Hematopoietic multipotent progenitor cell treated with erythropoietin and hydrocortisone succinate and interleukin-3 and kit ligand, for 6 days (in vitro differentiated cells): ENCODE results near the gene PCBP3.
A peak's percentile ranks its signal among the peaks of the same experiment; 100 is the strongest.

Source experiments
- DNase-seq: peaks from one replicate; pipeline ENCODE4 v3.0.0-alpha.2; 2015

Gene PCBP3

GRCh38 chr21:45818276-45818903 lies 174.9 kb downstream of the PCBP3 start:
- DNase-seq: peak; percentile 47

GRCh38 chr21:45818904-45819285 lies 175.4 kb downstream of the PCBP3 start:
- DNase-seq: peak; percentile 22

- no peak for DNase-seq
These were observed 176.1 kb downstream of the PCBP3 start for GRCh38 chr21:45819478-45820170.

GRCh38 chr21:45820171-45821091 lies 176.9 kb downstream of the PCBP3 start:
- DNase-seq: peak; percentile 90

- DNase-seq: no peak
These were observed 177.9 kb downstream of the PCBP3 start for GRCh38 chr21:45821315-45821962.

- no peak for DNase-seq
These were observed 178.5 kb downstream of the PCBP3 start for GRCh38 chr21:45821998-45822397.

GRCh38 chr21:45822429-45823099 lies 179.0 kb downstream of the PCBP3 start:
- DNase-seq: no peak

- no peak for DNase-seq
These were observed 179.7 kb downstream of the PCBP3 start for GRCh38 chr21:45823100-45823681.

GRCh38 chr21:45824546-45825215 lies 181.2 kb downstream of the PCBP3 start:
- DNase-seq: no peak

GRCh38 chr21:45825219-45825618 lies 181.7 kb downstream of the PCBP3 start:
- no peak for DNase-seq

- no peak for DNase-seq
These were observed 183.3 kb downstream of the PCBP3 start for GRCh38 chr21:45826676-45827301.

- no peak for DNase-seq
These were observed 183.8 kb downstream of the PCBP3 start for GRCh38 chr21:45827302-45827692.

- DNase-seq: no peak
These were observed 184.5 kb downstream of the PCBP3 start for GRCh38 chr21:45827881-45828579.

GRCh38 chr21:45828580-45829570 lies 185.3 kb downstream of the PCBP3 start:
- DNase-seq: no peak

GRCh38 chr21:45829668-45830067 lies 186.1 kb downstream of the PCBP3 start:
- no peak for DNase-seq

GRCh38 chr21:45830221-45830640 lies 186.7 kb downstream of the PCBP3 start:
- no peak for DNase-seq

GRCh38 chr21:45830720-45831366 lies 187.3 kb downstream of the PCBP3 start:
- no peak for DNase-seq

GRCh38 chr21:45831991-45832740 lies 188.6 kb downstream of the PCBP3 start:
- no peak for DNase-seq
